ENCODE data around the gene DYNC1I2.

DNA sequence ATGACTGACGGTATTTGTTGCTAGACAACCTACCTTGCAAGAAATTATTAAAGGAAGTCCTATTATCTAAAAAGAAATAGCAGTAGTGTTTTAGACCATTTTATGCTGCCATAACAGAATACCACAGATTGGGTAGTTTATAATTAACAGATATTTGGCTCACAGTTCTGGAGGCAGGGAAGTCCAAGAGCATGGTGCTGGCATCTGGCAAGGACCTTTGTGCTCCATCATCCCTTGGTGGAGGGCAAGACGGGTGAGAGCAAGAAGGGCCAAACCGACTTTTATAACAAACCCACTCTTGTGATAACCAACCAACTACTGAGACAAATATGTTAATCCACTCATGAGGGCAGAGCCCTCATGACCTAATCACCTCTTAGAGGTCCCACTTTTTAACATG, 91.2 kb downstream of the DYNC1I2 start:
- TF ChIP-seq, protein P1, sequence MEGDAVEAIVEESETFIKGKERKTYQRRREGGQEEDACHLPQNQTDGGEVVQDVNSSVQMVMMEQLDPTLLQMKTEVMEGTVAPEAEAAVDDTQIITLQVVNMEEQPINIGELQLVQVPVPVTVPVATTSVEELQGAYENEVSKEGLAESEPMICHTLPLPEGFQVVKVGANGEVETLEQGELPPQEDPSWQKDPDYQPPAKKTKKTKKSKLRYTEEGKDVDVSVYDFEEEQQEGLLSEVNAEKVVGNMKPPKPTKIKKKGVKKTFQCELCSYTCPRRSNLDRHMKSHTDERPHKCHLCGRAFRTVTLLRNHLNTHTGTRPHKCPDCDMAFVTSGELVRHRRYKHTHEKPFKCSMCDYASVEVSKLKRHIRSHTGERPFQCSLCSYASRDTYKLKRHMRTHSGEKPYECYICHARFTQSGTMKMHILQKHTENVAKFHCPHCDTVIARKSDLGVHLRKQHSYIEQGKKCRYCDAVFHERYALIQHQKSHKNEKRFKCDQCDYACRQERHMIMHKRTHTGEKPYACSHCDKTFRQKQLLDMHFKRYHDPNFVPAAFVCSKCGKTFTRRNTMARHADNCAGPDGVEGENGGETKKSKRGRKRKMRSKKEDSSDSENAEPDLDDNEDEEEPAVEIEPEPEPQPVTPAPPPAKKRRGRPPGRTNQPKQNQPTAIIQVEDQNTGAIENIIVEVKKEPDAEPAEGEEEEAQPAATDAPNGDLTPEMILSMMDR (IDR thresholded peaks at IDR 0.05; ENCODE audit: low read depth, low read length): no peak
- TF ChIP-seq POLR2A (IDR thresholded peaks at IDR 0.05; ENCODE audit: extremely low read depth, insufficient read length) (no peak), MYC (IDR thresholded peaks at IDR 0.05; ENCODE audit: low read depth, low read length) (no peak)
- TF ChIP-seq, protein P2, sequence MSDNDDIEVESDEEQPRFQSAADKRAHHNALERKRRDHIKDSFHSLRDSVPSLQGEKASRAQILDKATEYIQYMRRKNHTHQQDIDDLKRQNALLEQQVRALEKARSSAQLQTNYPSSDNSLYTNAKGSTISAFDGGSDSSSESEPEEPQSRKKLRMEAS (IDR thresholded peaks at IDR 0.05; ENCODE audit: low read depth, low read length): no peak
